IMR-90 (cell line): ENCODE data around the gene THRB. TPM values are rescaled to one million over a fixed set of nuclear protein-coding genes. Genes with fewer than 3 reads are reported as not detected.
A peak's percentile ranks its signal among the peaks of the same experiment; 100 is the strongest.

Source experiments
- ATAC-seq: fragments of 200-7000 bp; cut with Tn5 transposase; 2 replicates; pipeline ENCODE4 v1.9.1; 2020; ENCODE audit warnings: low read depth, mild to moderate bottlenecking, moderate library complexity
- BruUV-seq: library from RNA; stranded (reverse); fragments of 400-500 nt; replicated peaks from 2 replicates; lab custom pipeline; 2021; lab: Mats Ljungman, UMichigan
- CTCF ChIA-PET: fragments of 300-600 bp; formaldehyde crosslinking; extraction: SDS; loops from one replicate; lab custom pipeline; 2021; ENCODE audit warnings: antibody characterized with exemption; lab: Yijun Ruan, JAX
- POLR2A ChIA-PET: fragments of 300-600 bp; sonication (Branson Sonifier 250); formaldehyde crosslinking; loops from one replicate; lab custom pipeline; 2022; ENCODE audit warnings: antibody characterized with exemption; ENCODE audit not compliant: unreplicated experiment; lab: Charles Lee
- DNase-seq: peaks from one replicate; pipeline ENCODE4 v3.0.0; 2013
- H2AFZ ChIP-seq: replicated peaks from 2 replicates; pipeline ENCODE3; 2013; ENCODE audit warnings: low read length, mild to moderate bottlenecking; ENCODE audit not compliant: poor library complexity
- H2AK5ac ChIP-seq: 2 replicates; pipeline ENCODE4 v1.6.1; 2013; ENCODE audit warnings: low read depth, low read length, inconsistent platforms
- H2AK9ac ChIP-seq: replicated peaks from 2 replicates; pipeline ENCODE3; 2013; ENCODE audit warnings: mild to moderate bottlenecking, low read depth, low read length, moderate library complexity; ENCODE audit not compliant: poor library complexity
- H2BK120ac ChIP-seq: 2 replicates; pipeline ENCODE4 v1.6.1; 2013; ENCODE audit warnings: low read depth, low read length, inconsistent platforms
- H2BK15ac ChIP-seq: 3 replicates; pipeline ENCODE4 v1.6.1; 2013; ENCODE audit warnings: low read depth, low read length, inconsistent platforms
- H2BK20ac ChIP-seq: 2 replicates; pipeline ENCODE4 v1.6.1; 2013; ENCODE audit warnings: low read depth, mild to moderate bottlenecking, inconsistent platforms, low read length, moderate library complexity
- H2BK5ac ChIP-seq: 2 replicates; pipeline ENCODE4 v1.6.1; 2013; ENCODE audit warnings: mild to moderate bottlenecking, low read depth, low read length, inconsistent platforms; ENCODE audit not compliant: poor library complexity, severe bottlenecking
- H3K14ac ChIP-seq: replicated peaks from 2 replicates; pipeline ENCODE4 v1.6.1; 2013; ENCODE audit warnings: low read depth, low read length, inconsistent platforms
- H3K18ac ChIP-seq: 2 replicates; pipeline ENCODE4 v1.6.1; 2013; ENCODE audit warnings: low read depth, low read length, control low read depth
- H3K23ac ChIP-seq: 2 replicates; pipeline ENCODE4 v1.6.1; 2013; ENCODE audit warnings: low read depth, low read length, inconsistent platforms
- H3K27ac ChIP-seq: 2 replicates; pipeline ENCODE4 v1.5.1; 2013; ENCODE audit warnings: mild to moderate bottlenecking, control low read depth, low read length; ENCODE audit not compliant: insufficient read depth
- H3K27me3 ChIP-seq: 2 replicates; pipeline ENCODE4 v1.6.1; 2013; ENCODE audit warnings: low read length; ENCODE audit not compliant: control insufficient read depth, insufficient read depth
- H3K36me3 ChIP-seq: 2 replicates; pipeline ENCODE4 v1.6.1; 2013; ENCODE audit warnings: low read length, mixed read lengths; ENCODE audit not compliant: control insufficient read depth, insufficient read depth
- H3K4ac ChIP-seq: 2 replicates; pipeline ENCODE4 v1.6.1; 2013; ENCODE audit warnings: low read depth, low read length, inconsistent platforms
- H3K4me1 ChIP-seq: 2 replicates; pipeline ENCODE4 v1.6.1; 2013; ENCODE audit warnings: low read length, mixed read lengths; ENCODE audit not compliant: control insufficient read depth, insufficient read depth
- H3K4me2 ChIP-seq: 2 replicates; pipeline ENCODE4 v1.6.1; 2013; ENCODE audit warnings: low read depth, mild to moderate bottlenecking, control low read depth, low read length, moderate library complexity
- H3K4me3 ChIP-seq: 2 replicates; pipeline ENCODE4 v1.5.1; 2013; ENCODE audit warnings: low read depth, mild to moderate bottlenecking, control low read depth, low read length, moderate library complexity; ENCODE audit not compliant: insufficient read depth
- H3K56ac ChIP-seq: 2 replicates; pipeline ENCODE4 v1.6.1; 2013; ENCODE audit warnings: low read length, inconsistent platforms; ENCODE audit not compliant: insufficient read depth; ENCODE audit errors: extremely low read depth
- H3K79me1 ChIP-seq, 2 experiments: 2 replicates each; pipeline ENCODE4 v1.6.1; 2013; ENCODE audit warnings: low read length in 2 of 2, inconsistent platforms in 1 of 2, low read depth in 1 of 2
- H3K9ac ChIP-seq: 2 replicates; pipeline ENCODE4 v1.6.1; 2013; ENCODE audit warnings: low read depth, low read length, control low read depth
- H3K9me1 ChIP-seq: 2 replicates; pipeline ENCODE4 v1.6.1; 2013; ENCODE audit warnings: low read length, inconsistent platforms; ENCODE audit not compliant: insufficient read depth
- H3K9me3 ChIP-seq: 2 replicates; pipeline ENCODE4 v1.6.1; 2013; ENCODE audit warnings: low read length; ENCODE audit not compliant: control insufficient read depth, insufficient read depth
- H4K20me1 ChIP-seq: 2 replicates; pipeline ENCODE4 v1.6.1; 2013; ENCODE audit warnings: low read length, inconsistent platforms; ENCODE audit not compliant: insufficient read depth
- H4K5ac ChIP-seq: 2 replicates; pipeline ENCODE4 v1.6.1; 2013; ENCODE audit warnings: mild to moderate bottlenecking, low read depth, low read length, control low read depth
- H4K8ac ChIP-seq, 2 experiments: 2 replicates each; pipeline ENCODE4 v1.6.1; 2013; ENCODE audit warnings: low read depth in 2 of 2, low read length in 2 of 2, control low read depth in 1 of 2, inconsistent platforms in 1 of 2
- H4K91ac ChIP-seq: 2 replicates; pipeline ENCODE4 v1.6.1; 2013; ENCODE audit warnings: low read depth, low read length, inconsistent platforms; ENCODE audit not compliant: insufficient read depth
- BHLHE40 ChIP-seq: fragments of 150-350 bp; IDR thresholded peaks from 2 replicates; pipeline ENCODE4 v1.6.1; 2016; ENCODE audit warnings: mild to moderate bottlenecking, low read depth, low read length
- CEBPB ChIP-seq: IDR thresholded peaks from 2 replicates; pipeline ENCODE4 v1.6.1; 2012; ENCODE audit warnings: low read depth, low read length, improper control_type of control experiment
- CHD1 ChIP-seq: IDR thresholded peaks from 2 replicates; pipeline ENCODE4 v1.6.1; 2012; ENCODE audit warnings: low read depth, low read length, improper control_type of control experiment
- CTCF ChIP-seq: conservative IDR thresholded peaks from 2 replicates; pipeline ENCODE4 v1.5.1; 2012; ENCODE audit warnings: mild to moderate bottlenecking, low read depth, low read length, improper control_type of control experiment
- FOS ChIP-seq: fragments of 150-350 bp; IDR thresholded peaks from 2 replicates; pipeline ENCODE4 v1.6.1; 2016; ENCODE audit warnings: low read depth, low read length
- MAFK ChIP-seq: IDR thresholded peaks from 2 replicates; pipeline ENCODE4 v1.6.1; 2012; ENCODE audit warnings: low read depth, low read length, improper control_type of control experiment
- MXI1 ChIP-seq: IDR thresholded peaks from 2 replicates; pipeline ENCODE4 v1.6.1; 2012; ENCODE audit warnings: low read depth, mild to moderate bottlenecking, low read length, moderate library complexity, borderline replicate concordance
- NFE2L2 ChIP-seq: fragments of 150-350 bp; IDR thresholded peaks from 2 replicates; pipeline ENCODE4 v1.6.1; 2016; ENCODE audit warnings: low read depth, mild to moderate bottlenecking, low read length
- POLR2A ChIP-seq: IDR thresholded peaks from 2 replicates; pipeline ENCODE4 v1.6.1; 2012; ENCODE audit warnings: mild to moderate bottlenecking, low read depth, low read length
- RCOR1 ChIP-seq: IDR thresholded peaks from 2 replicates; pipeline ENCODE4 v1.6.1; 2012; ENCODE audit warnings: mild to moderate bottlenecking, low read length, improper control_type of control experiment; ENCODE audit not compliant: insufficient replicate concordance
- WGBS, 2 experiments: methylation state at CpG; one replicate each; pipeline versions ENCODE4 v1.1.5 to v1.1.7; 2013; ENCODE audit warnings: missing lambda C conversion rate in 2 of 2; ENCODE audit not compliant: insufficient read length in 1 of 2; ENCODE audit errors: extremely low coverage in 2 of 2; 5-methylcytosine and 5-hydroxymethylcytosine counted together
- dilution Hi-C: fragments of 300-500 bp; cut with HindIII; formaldehyde crosslinking; loops from one replicate; pipeline ENCODE4 v1.14.3; 2018; ENCODE audit warnings: low sequenced_read_pairs; ENCODE audit not compliant: unreplicated experiment
- in situ Hi-C: fragments of 300-500 bp; cut with MboI; formaldehyde crosslinking; loops from 3 replicates; pipeline ENCODE4 v1.14.3; 2019; ENCODE audit warnings: low sequenced_read_pairs, inconsistent platforms, mixed read lengths
- intact Hi-C: fragments of 100-400 bp; cut with micrococcal nuclease; formaldehyde crosslinking; loops from 2 replicates; pipeline ENCODE4 v1.10.0; 2022
- polyA plus RNA-seq, 3 experiments: library from polyadenylated mRNA; depleted of rRNA; stranded (reverse); fragments of >200 nt; gene quantifications; 2 replicates each; pipeline ENCODE4 v1.2.3, GENCODE V29; 2012; ENCODE audit warnings: low replicate concordance in 1 of 3
- total RNA-seq: library from RNA; depleted of rRNA; stranded (reverse); fragments of >200 nt; gene quantifications from 2 replicates; pipeline ENCODE4 v1.2.3, GENCODE V29; 2012

THRB gene
- total and polyA plus RNA-seq, 2 of the 4 experiments (the other 2 are of a cell fraction): under 0.01 TPM; not detected in 1

DNA sequence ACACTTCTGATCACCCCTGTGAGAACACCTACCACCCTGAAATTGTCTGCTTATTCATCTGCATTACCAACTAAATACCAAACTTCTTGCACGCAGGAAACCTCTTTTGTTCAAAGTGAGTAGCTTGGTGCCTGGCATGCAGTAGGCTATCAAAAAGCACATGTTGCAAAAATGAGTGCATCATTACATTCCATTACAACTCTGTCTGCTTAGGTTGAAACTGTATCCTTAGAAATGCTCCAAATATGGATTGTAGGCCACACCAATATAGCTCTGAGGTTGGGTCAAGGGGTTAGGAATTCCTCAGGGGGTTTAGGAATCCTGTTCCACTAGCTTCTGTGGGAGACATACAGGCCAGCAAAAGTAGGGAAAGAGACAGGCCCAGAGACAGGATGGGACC, 107.2 kb downstream of the THRB start:
- ChIA-PET CTCF (no interaction called here), POLR2A (no interaction called here)
- no peak overlapping the region for H3K18ac ChIP-seq
- dilution Hi-C loops: no loop called here
- no peak overlapping the region for H2BK120ac ChIP-seq
- H3K27ac ChIP-seq: no peak overlapping the region
- no peaks in the 10 kb centered on the region for H3K9me3 ChIP-seq
- ATAC-seq (no peak), DNase-seq (no peak)
- H2AFZ ChIP-seq: no peak overlapping the region
- H3K79me1 ChIP-seq: no peaks in the 10 kb centered on the region
- no peak overlapping the region for H2BK15ac ChIP-seq
- no peak overlapping the region for H3K9ac ChIP-seq
- intact Hi-C loops: no loop called here
- in situ Hi-C loops: no loop called here
- H3K27me3 ChIP-seq: no peaks in the 10 kb centered on the region
- H2AK9ac ChIP-seq: peak overlapping the region; percentile 5
- no peak overlapping the region for H4K8ac ChIP-seq
- no peak overlapping the region for H2AK5ac ChIP-seq
- BruUV-seq: no TSS peak
- no peaks in the 10 kb centered on the region for H3K4me1 ChIP-seq
- no peak for TF ChIP-seq CEBPB
- TF ChIP-seq FOS: no peak
- no peak for TF ChIP-seq RCOR1
- no peak for TF ChIP-seq CHD1
- TF ChIP-seq MXI1: no peak
- TF ChIP-seq POLR2A: no peak
- no peak for TF ChIP-seq MAFK
- no peak for TF ChIP-seq NFE2L2
- no peak for TF ChIP-seq BHLHE40
- no peak for TF ChIP-seq CTCF
- H3K9me1 ChIP-seq: no peaks in the 10 kb centered on the region
- H3K4me2 ChIP-seq: no peak overlapping the region
- H3K4ac ChIP-seq: no peak overlapping the region
- no peak overlapping the region for H3K4me3 ChIP-seq
- no peak overlapping the region for H4K5ac ChIP-seq
- no peak overlapping the region for H2BK5ac ChIP-seq
- no peaks in the 10 kb centered on the region for H3K36me3 ChIP-seq
- no peak overlapping the region for H3K14ac ChIP-seq
- H3K56ac ChIP-seq: no peak overlapping the region
- no CpG with 5 or more reads among the region's 1 CpG for WGBS, 2 experiments
- no peak overlapping the region for H3K23ac ChIP-seq
- no peak overlapping the region for H2BK20ac ChIP-seq
- no peak overlapping the region for H4K91ac ChIP-seq
- H4K20me1 ChIP-seq: no peaks in the 10 kb centered on the region; the same call in 1 of the 2 replicates
